OCI-LY3 (cell line): Measurements from ENCODE around the gene TAC3.

Experiments used
- EZH2phosphoT487 ChIP-seq: fragments of 200-600 bp; shearing (Covaris generic); IDR thresholded peaks from 2 replicates; pipeline ENCODE4 v1.6.1; 2018; ENCODE audit warnings: antibody characterized with exemption, mixed run types, low read depth
- TF ChIP-seq, protein P1 (sequence below): fragments of 200-600, 300-600 bp; sonication (generic); IDR thresholded peaks from 2 replicates; pipeline ENCODE4 v1.5.1; 2014; ENCODE audit warnings: antibody characterized with exemption, low read length, low read depth

DNA sequence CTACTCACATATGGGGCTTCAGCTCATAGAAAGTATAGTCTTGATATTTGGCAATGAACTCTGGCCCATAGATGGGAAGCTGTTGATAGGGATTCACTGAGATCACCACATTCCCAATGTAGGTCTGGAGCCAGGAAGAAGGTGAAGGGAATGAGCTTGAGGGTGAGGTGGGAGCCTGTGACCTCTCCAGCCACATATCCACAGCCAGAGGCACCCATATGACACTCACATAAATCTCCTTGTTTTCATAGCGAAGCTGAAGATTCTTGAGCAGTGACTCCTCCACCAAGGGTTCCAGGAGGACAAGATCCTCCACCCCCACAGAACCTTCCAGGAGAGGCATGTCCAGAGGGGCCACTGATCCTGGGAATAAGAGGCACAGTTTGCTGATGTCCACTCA, 31.7 kb upstream of the TAC3 start:
- TF ChIP-seq, protein P1, sequence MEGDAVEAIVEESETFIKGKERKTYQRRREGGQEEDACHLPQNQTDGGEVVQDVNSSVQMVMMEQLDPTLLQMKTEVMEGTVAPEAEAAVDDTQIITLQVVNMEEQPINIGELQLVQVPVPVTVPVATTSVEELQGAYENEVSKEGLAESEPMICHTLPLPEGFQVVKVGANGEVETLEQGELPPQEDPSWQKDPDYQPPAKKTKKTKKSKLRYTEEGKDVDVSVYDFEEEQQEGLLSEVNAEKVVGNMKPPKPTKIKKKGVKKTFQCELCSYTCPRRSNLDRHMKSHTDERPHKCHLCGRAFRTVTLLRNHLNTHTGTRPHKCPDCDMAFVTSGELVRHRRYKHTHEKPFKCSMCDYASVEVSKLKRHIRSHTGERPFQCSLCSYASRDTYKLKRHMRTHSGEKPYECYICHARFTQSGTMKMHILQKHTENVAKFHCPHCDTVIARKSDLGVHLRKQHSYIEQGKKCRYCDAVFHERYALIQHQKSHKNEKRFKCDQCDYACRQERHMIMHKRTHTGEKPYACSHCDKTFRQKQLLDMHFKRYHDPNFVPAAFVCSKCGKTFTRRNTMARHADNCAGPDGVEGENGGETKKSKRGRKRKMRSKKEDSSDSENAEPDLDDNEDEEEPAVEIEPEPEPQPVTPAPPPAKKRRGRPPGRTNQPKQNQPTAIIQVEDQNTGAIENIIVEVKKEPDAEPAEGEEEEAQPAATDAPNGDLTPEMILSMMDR, result no peak
- TF ChIP-seq EZH2phosphoT487, result no peak
